ENCODE data around the gene FAM120AOS. TPM values are rescaled to one million over a fixed set of nuclear protein-coding genes. Genes with fewer than 3 reads are reported as not detected.
"Not testable (repeated sequence)": the region's sequence is repeated elsewhere in the genome, so short reads cannot be mapped to it uniquely, and the experiment has no call there.

FAM120AOS gene
- total RNA-seq, 1 donor from 2014 or later: 19.9 TPM

- Histone ChIP-seq H3K4me1 (peaks cover 8 to 25% of the 10 kb centered on the region in 2 donors), H3K27ac (peak overlapping the region; percentile 89 to 94), H3K27me3 (no peaks in the 10 kb centered on the region), H3K36me3 (peaks cover 18 to 21% of the 10 kb centered on the region in 2 donors), H3K9me3 (no peaks in the 10 kb centered on the region), H3K4me3 (peak overlapping the region; percentile 63 to 68)
- TF ChIP-seq, protein P1, sequence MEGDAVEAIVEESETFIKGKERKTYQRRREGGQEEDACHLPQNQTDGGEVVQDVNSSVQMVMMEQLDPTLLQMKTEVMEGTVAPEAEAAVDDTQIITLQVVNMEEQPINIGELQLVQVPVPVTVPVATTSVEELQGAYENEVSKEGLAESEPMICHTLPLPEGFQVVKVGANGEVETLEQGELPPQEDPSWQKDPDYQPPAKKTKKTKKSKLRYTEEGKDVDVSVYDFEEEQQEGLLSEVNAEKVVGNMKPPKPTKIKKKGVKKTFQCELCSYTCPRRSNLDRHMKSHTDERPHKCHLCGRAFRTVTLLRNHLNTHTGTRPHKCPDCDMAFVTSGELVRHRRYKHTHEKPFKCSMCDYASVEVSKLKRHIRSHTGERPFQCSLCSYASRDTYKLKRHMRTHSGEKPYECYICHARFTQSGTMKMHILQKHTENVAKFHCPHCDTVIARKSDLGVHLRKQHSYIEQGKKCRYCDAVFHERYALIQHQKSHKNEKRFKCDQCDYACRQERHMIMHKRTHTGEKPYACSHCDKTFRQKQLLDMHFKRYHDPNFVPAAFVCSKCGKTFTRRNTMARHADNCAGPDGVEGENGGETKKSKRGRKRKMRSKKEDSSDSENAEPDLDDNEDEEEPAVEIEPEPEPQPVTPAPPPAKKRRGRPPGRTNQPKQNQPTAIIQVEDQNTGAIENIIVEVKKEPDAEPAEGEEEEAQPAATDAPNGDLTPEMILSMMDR (IDR thresholded peaks at IDR 0.05): peak in 1 of 3 experiments; percentile 15
- intact Hi-C loops (cut with DNase I): loop anchor here (2.0 to 10.0 kb wide), 10 partner anchors 50 to 1337 kb away; partner anchors contain the start of genes BICD2, CARD19, IPPK and NINJ1
- peak in 1 of 2 donors; percentile 73 for DNase-seq (ENCODE audit: low spot score in 2 of 2)
Observed at GRCh38 chr9:93451849-93452709, 1.3 kb downstream of the FAM120AOS start.

DNA sequence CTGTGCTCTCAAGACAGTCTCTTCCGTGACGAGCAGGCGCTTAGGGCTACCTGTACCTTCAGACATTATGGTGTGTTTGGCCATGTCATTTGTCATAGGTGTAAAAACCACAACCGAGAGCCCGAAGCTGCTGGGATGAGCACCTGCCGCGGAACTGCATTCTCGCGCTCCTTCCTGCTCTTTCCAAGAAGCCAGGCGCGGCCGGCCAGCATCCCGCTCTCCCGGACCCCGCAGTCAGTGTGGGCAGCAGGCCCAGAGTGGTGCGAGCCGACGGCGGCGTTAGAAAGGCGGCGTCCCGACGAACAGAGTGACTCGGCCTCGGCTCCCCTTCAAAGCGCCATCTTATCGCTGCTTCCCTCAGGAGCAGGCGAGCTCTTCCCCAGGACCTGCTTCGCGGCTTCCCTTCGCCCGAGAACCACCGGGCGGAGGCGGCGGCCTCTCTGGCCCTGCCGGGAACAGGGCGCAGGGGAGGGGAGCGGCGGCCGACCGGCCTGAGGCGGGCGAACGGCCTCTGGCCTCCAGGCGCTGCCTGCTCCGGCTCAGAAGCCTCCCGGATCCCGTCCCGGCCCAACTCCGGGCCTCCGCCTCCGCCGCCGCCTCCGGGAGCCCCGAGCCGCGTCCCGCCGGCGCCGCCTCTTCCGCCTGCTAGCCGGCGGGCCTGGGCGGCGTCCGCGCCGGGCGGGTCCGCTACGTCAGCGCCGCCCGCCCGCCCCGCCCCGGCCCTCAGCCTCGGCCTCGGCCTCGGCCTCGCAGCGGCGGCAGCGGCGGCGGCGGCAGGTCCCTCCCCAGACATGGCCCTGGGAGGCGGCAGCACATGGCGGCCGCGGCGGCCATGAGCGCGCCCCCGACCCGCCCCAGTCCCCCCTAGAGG lies 2.2 kb downstream of the FAM120AOS start, which contains the start of gene FAM120A:
FAM120A (plus strand) TSS at position 741 of the 871 bp plus-strand sequence. CDS start 231 bp downstream, outside the sequence.
- H3K36me3 ChIP-seq: peaks cover 27 to 30% of the 10 kb centered on the region in 2 donors
- H3K9me3 ChIP-seq: no peaks in the 10 kb centered on the region
- intact Hi-C loops (cut with DNase I): loop anchor here (2.0 to 10.0 kb wide), 9 partner anchors 51 to 1336 kb away; partner anchors contain the start of genes CARD19, IPPK, NINJ1 and SPTLC1
- peak within 1 kb of the TSS; percentile 90 to 99 for H3K27ac ChIP-seq
- DNase-seq (ENCODE audit: low spot score in 2 of 2): peak in 1 of 2 donors; percentile 84
- TF ChIP-seq, protein P1 (IDR thresholded peaks at IDR 0.05): no peak
- no peaks in the 10 kb centered on the region for H3K27me3 ChIP-seq
- peaks cover 8 to 25% of the 10 kb centered on the region in 2 donors for H3K4me1 ChIP-seq
- peak within 1 kb of the TSS; percentile 63 to 68 for H3K4me3 ChIP-seq

DNA sequence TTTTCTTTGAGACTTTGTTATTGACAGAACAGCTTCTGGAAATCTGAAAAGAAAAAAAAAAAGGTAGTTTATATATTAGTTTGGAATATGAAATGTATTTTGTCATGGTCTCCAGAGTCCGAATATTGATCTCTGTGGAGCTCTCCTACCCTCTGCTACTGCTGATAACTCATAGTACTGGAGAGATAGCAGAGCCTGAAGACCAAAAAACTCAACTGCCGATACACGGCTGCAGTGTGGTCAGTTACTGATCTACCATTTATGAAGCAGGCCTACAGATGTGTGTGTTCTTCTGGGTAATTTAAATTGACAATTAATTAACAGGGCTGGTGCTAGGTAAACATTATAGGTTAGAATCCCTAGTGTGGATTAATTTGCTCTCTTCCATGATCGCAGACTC lies 5.7 kb downstream of the FAM120AOS start:
- H3K27me3 ChIP-seq: no peaks in the 10 kb centered on the region
- no peak overlapping the region for H3K4me3 ChIP-seq
- TF ChIP-seq, protein P1 (IDR thresholded peaks at IDR 0.05): no peak
- H3K27ac ChIP-seq: no peak overlapping the region
- no peak for DNase-seq (ENCODE audit: low spot score in 2 of 2)
- intact Hi-C loops (cut with DNase I): no loop called here
- peaks cover 30 to 31% of the 10 kb centered on the region in 2 donors for H3K36me3 ChIP-seq
- H3K4me1 ChIP-seq: peaks cover 8 to 11% of the 10 kb centered on the region in 2 donors
- H3K9me3 ChIP-seq: no peaks in the 10 kb centered on the region

DNA sequence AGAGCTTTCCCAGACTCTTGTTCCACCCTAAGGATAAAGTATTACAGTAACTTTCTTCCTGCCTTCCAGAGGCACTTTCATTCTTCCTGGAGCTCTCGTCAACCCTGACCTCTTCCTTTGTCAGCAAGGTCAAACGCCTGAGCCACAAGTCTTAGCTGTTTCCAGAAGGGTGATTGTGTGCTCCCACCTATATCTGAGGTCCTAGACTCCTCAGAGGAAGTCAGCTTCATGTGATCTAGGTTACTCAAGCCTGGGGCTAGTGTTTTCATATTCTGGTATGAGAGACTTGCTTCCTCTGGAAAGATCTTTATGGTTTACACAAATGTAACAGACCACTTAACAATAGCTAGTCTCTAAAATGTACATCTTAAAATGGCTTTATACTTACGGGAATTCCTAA lies 7.3 kb downstream of the FAM120AOS start:
- DNase-seq (ENCODE audit: low spot score in 2 of 2): no peak
- intact Hi-C loops (cut with DNase I): no loop called here
- TF ChIP-seq, protein P1 (IDR thresholded peaks at IDR 0.05): no peak
- H3K27ac ChIP-seq: no peak overlapping the region
- H3K9me3 ChIP-seq: no peaks in the 10 kb centered on the region
- no peak overlapping the region for H3K4me3 ChIP-seq
- H3K4me1 ChIP-seq: peaks cover 8 to 11% of the 10 kb centered on the region in 2 donors
- H3K27me3 ChIP-seq: no peaks in the 10 kb centered on the region
- peaks cover 30 to 31% of the 10 kb centered on the region in 2 donors for H3K36me3 ChIP-seq

DNA sequence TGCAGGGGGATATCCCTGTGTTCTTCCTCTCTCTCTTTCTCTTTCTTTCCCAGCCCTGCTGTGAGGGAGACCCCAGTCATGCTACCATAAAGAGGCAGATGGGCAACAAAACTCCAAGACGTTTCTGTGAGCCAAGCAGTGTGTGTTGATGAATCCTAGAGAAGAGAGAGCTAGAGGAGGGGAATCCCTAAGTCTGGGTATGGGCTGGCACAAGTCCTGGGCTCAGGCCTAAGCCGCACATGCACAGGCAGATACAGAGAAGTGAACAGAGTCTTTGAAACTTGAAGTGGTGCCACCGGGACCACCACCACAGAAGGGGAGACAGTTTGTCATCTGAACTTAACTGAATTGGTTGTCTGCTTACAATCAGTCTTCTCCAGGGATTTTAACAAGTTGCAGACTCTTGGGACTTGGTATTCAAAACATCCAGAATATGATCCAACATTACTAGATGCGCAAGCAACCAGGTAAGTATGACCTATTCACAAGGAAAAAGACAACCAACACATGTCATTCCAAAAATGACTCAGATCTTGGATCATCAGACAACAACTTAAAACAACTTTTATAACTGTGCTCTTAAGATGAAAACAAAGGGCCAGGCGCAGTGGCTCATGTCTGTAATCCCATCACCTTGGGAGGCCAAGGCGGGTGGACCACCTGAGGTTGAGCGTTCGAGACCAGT lies 12.3 kb downstream of the FAM120AOS start:
- no peak for DNase-seq (ENCODE audit: low spot score in 2 of 2)
- Histone ChIP-seq H3K9me3 (no peaks in the 10 kb centered on the region), H3K27me3 (no peaks in the 10 kb centered on the region), H3K4me1 (no peaks in the 10 kb centered on the region), H3K27ac (no peak overlapping the region), H3K36me3 (peaks cover 0 to 3% of the 10 kb centered on the region in 2 donors), H3K4me3 (no peak overlapping the region)
- TF ChIP-seq, protein P1 (IDR thresholded peaks at IDR 0.05): no peak
- intact Hi-C loops (cut with DNase I): no loop called here

DNA sequence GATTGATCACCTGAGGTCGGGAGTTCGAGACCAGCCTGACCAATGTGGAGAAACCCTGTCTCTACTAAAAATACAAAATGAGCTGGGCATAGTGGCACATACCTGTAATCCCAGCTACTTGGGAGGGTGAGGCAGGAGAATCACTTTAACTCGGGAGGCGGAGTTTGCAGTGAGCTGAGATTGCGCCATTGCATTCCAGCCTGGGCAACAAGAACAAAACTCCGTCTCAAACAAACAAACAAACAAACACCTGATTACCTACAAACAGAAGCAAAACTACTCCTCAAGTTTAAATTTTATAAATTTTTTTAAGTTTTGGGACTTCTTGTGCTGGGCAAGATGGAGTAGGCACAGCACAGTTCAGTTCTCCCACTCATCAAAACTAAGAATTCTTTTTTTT lies 14.1 kb downstream of the FAM120AOS start:
- H3K27ac ChIP-seq; intact Hi-C loops (cut with DNase I); H3K27me3 ChIP-seq; H3K36me3 ChIP-seq; DNase-seq (ENCODE audit: low spot score in 2 of 2); H3K9me3 ChIP-seq; H3K4me1 ChIP-seq; H3K4me3 ChIP-seq: not testable (repeated sequence)

Measured in ascending aorta (tissue), 2 donors.